GM23338 (cell line): ENCODE data around the gene RAP1GAP. TPM values are rescaled to one million over a fixed set of nuclear protein-coding genes. Genes with fewer than 3 reads are reported as not detected.

Source experiments
- ATAC-seq: fragments of 200-7000 bp; cut with Tn5 transposase; 3 replicates; pipeline ENCODE4 v1.9.1; 2020
- DNase-seq: peaks from one replicate; pipeline ENCODE4 v3.0.0-alpha.2; 2015; ENCODE audit warnings: low spot score
- H2AFZ ChIP-seq: fragments of 200-600 bp; sonication (generic); 2 replicates; pipeline ENCODE4 v1.8.0; 2016; ENCODE audit warnings: antibody characterized with exemption, mild to moderate bottlenecking, moderate library complexity
- H3F3A ChIP-seq: fragments of 200-600 bp; sonication (generic); replicated peaks from 2 replicates; pipeline ENCODE4 v1.8.0; 2017; ENCODE audit warnings: antibody characterized with exemption, mixed run types, low read depth
- H3K27ac ChIP-seq: fragments of 200-600 bp; sonication (generic); 2 replicates; pipeline ENCODE4 v1.6.1; 2016; ENCODE audit warnings: low read depth
- H3K27me3 ChIP-seq: fragments of 200-600 bp; sonication (generic); 2 replicates; pipeline ENCODE4 v1.8.0; 2016; ENCODE audit warnings: mild to moderate bottlenecking, mixed run types, moderate library complexity; ENCODE audit not compliant: insufficient read depth
- H3K36me3 ChIP-seq: fragments of 200-600 bp; sonication (generic); 2 replicates; pipeline ENCODE4 v1.8.0; 2016; ENCODE audit warnings: mild to moderate bottlenecking; ENCODE audit not compliant: insufficient read depth
- H3K4me1 ChIP-seq: fragments of 200-600 bp; sonication (generic); 2 replicates; pipeline ENCODE4 v1.8.0; 2016; ENCODE audit warnings: mild to moderate bottlenecking, moderate library complexity; ENCODE audit not compliant: insufficient read depth
- H3K4me2 ChIP-seq: fragments of 200-600 bp; sonication (generic); 2 replicates; pipeline ENCODE4 v1.7.1; 2017; ENCODE audit warnings: mixed run types
- H3K4me3 ChIP-seq: fragments of 200-600 bp; sonication (generic); 2 replicates; pipeline ENCODE4 v1.6.1; 2016; ENCODE audit warnings: mixed run types
- H3K79me2 ChIP-seq: fragments of 200-600 bp; sonication (generic); replicated peaks from 2 replicates; pipeline ENCODE4 v1.8.0; 2017; ENCODE audit warnings: mild to moderate bottlenecking; ENCODE audit not compliant: insufficient read depth
- H3K9me2 ChIP-seq: fragments of 200-600 bp; sonication (generic); 2 replicates; pipeline ENCODE4 v1.8.0; 2017; ENCODE audit not compliant: insufficient read depth
- H4K20me1 ChIP-seq: fragments of 200-600 bp; sonication (generic); replicated peaks from 2 replicates; pipeline ENCODE4 v1.8.0; 2017; ENCODE audit warnings: mild to moderate bottlenecking; ENCODE audit not compliant: insufficient read depth
- H3K27ac Mint-ChIP-seq: 2 replicates; pipeline ENCODE4 v1.8.0; 2020; ENCODE audit warnings: inconsistent platforms, mild to moderate bottlenecking, moderate library complexity, mixed read lengths
- H3K27me3 Mint-ChIP-seq: 3 replicates; pipeline ENCODE4 v1.8.0; 2022; ENCODE audit warnings: low read depth, mild to moderate bottlenecking, moderate library complexity, mixed read lengths, inconsistent platforms; ENCODE audit not compliant: insufficient read depth, poor library complexity
- H3K36me3 Mint-ChIP-seq: 3 replicates; pipeline ENCODE4 v1.8.0; 2021; ENCODE audit warnings: low read depth, mild to moderate bottlenecking, inconsistent platforms, moderate library complexity, mixed read lengths
- H3K4me1 Mint-ChIP-seq: 3 replicates; pipeline ENCODE4 v1.8.0; 2020; ENCODE audit warnings: mild to moderate bottlenecking, inconsistent platforms, mixed read lengths
- H3K4me3 Mint-ChIP-seq: 3 replicates; pipeline ENCODE4 v1.8.0; 2021; ENCODE audit warnings: moderate library complexity, mild to moderate bottlenecking, inconsistent platforms, mixed read lengths
- H3K9me3 Mint-ChIP-seq: 3 replicates; pipeline ENCODE4 v1.8.0; 2020; ENCODE audit warnings: moderate library complexity, mild to moderate bottlenecking, inconsistent platforms, mixed read lengths
- CREB1 ChIP-seq: fragments of 250-450 bp; sonication (Bioruptor Pico); IDR thresholded peaks from 2 replicates; pipeline ENCODE4 v1.5.0; 2020; ENCODE audit warnings: low read depth, mild to moderate bottlenecking, moderate library complexity
- CTCF ChIP-seq, 2 experiments: fragments of 200-600 bp in 1 of 2; sonication (generic) in 1 of 2; conservative IDR thresholded peaks; 2 replicates each; pipeline versions ENCODE4 v1.5.1 to v1.6.1; 2016 to 2017; ENCODE audit warnings: antibody characterized with exemption in 2 of 2, low read depth in 2 of 2, mild to moderate bottlenecking in 2 of 2, moderate library complexity in 1 of 2
- ETS1 ChIP-seq: IDR thresholded peaks from 2 replicates; pipeline ENCODE4 v1.6.1; 2016; ENCODE audit warnings: antibody characterized with exemption
- EZH2 ChIP-seq: fragments of 200-600 bp; sonication (generic); IDR thresholded peaks from one replicate; pipeline ENCODE4 v1.8.0; 2017; ENCODE audit warnings: antibody characterized with exemption, mild to moderate bottlenecking, low read depth; ENCODE audit not compliant: unreplicated experiment
- EZH2phosphoT487 ChIP-seq: fragments of 200-600 bp; sonication (generic); IDR thresholded peaks from one replicate; pipeline ENCODE4 v1.8.1; 2018; ENCODE audit warnings: antibody characterized with exemption; ENCODE audit not compliant: unreplicated experiment
- JUNB ChIP-seq: IDR thresholded peaks from one replicate; pipeline ENCODE4 v1.6.1; 2016; ENCODE audit warnings: antibody characterized with exemption; ENCODE audit not compliant: unreplicated experiment
- NANOG ChIP-seq: IDR thresholded peaks from 2 replicates; pipeline ENCODE4 v1.6.1; 2016; ENCODE audit warnings: antibody characterized with exemption, borderline replicate concordance
- POLR2AphosphoS5 ChIP-seq: IDR thresholded peaks from 2 replicates; pipeline ENCODE4 v1.6.1; 2016; ENCODE audit warnings: antibody characterized with exemption, low read depth
- REST ChIP-seq: IDR thresholded peaks from one replicate; pipeline ENCODE4 v1.6.1; 2018; ENCODE audit warnings: antibody characterized with exemption; ENCODE audit not compliant: unreplicated experiment
- STAT1 ChIP-seq: IDR thresholded peaks from one replicate; pipeline ENCODE4 v1.6.1; 2016; ENCODE audit warnings: antibody characterized with exemption; ENCODE audit not compliant: unreplicated experiment
- ZNF114 ChIP-seq: fragments of 250-450 bp; sonication (Bioruptor Pico); IDR thresholded peaks from 2 replicates; pipeline ENCODE4 v1.5.0; 2020; ENCODE audit warnings: mild to moderate bottlenecking, moderate library complexity
- ZNF331 ChIP-seq: fragments of 250-450 bp; sonication (Bioruptor Pico); IDR thresholded peaks from 2 replicates; pipeline ENCODE4 v1.5.0; 2020; ENCODE audit warnings: low read depth, mild to moderate bottlenecking, moderate library complexity
- polyA plus RNA-seq: library from polyadenylated mRNA; unstranded; fragments of >200 nt; fragmentation: Nextera tagmentation; extraction: Ambion mirVana; gene quantifications from 2 replicates; pipeline ENCODE4 v1.2.1, GENCODE V29; 2016
- total RNA-seq: library from RNA; depleted of rRNA; stranded (reverse); fragments of >200 nt; shearing (Covaris generic); gene quantifications from 2 replicates; pipeline ENCODE4 v1.2.3, GENCODE V29; 2014
- TF ChIP-seq, protein P1 (sequence below): fragments of 250-450 bp; sonication (Bioruptor Pico); IDR thresholded peaks from 2 replicates; pipeline ENCODE4 v1.5.0; 2020; ENCODE audit warnings: mild to moderate bottlenecking, moderate library complexity

RAP1GAP gene
- total and polyA plus RNA-seq, 2 experiments from 2014 or later, result 4.3 to 6.6 TPM

GRCh38 chr1:21638531-21639341, 30.4 kb downstream of the RAP1GAP start:
- 0 out of 2 replicates have a peak, but pooled peaks cover 3% of the 10 kb centered on the region for H3K4me1 ChIP-seq
- H3K9me2 ChIP-seq, result no peaks in the 10 kb centered on the region
- H3K79me2 ChIP-seq, result no peaks in the 10 kb centered on the region
- H3F3A ChIP-seq, result peaks cover 2% of the 10 kb centered on the region; the same call in 1 of the 2 replicates
- no peaks in the 10 kb centered on the region for H3K27me3 ChIP-seq
- no peaks in the 10 kb centered on the region; the same call in 1 of the 2 replicates for H4K20me1 ChIP-seq
- Mint-ChIP-seq H3K9me3 (no peaks in the 10 kb centered on the region), H3K27me3 (peaks cover 2% of the 10 kb centered on the region), H3K27ac (peak overlapping the region; percentile 83), H3K4me1 (peaks cover 16% of the 10 kb centered on the region), H3K36me3 (no peaks in the 10 kb centered on the region), H3K4me3 (no peak overlapping the region)
- H3K36me3 ChIP-seq, result no peaks in the 10 kb centered on the region
- no peak for DNase-seq
- no peak overlapping the region for H3K27ac ChIP-seq
- no peak overlapping the region for H3K4me2 ChIP-seq
- no peak overlapping the region for H3K4me3 ChIP-seq
- no peak overlapping the region for H2AFZ ChIP-seq
- TF ChIP-seq CTCF (conservative IDR thresholded peaks at IDR 0.05; ENCODE audit: low read depth in 2 of 2) (no peak), REST (no peak), ETS1 (no peak), NANOG (no peak), ZNF331 (CRISPR knock-in tag) (no peak), ZNF114 (CRISPR knock-in tag) (no peak), EZH2phosphoT487 (no peak), STAT1 (no peak), JUNB (no peak), POLR2AphosphoS5 (no peak), EZH2 (no peak), CREB1 (no peak)
- TF ChIP-seq, protein P1, sequence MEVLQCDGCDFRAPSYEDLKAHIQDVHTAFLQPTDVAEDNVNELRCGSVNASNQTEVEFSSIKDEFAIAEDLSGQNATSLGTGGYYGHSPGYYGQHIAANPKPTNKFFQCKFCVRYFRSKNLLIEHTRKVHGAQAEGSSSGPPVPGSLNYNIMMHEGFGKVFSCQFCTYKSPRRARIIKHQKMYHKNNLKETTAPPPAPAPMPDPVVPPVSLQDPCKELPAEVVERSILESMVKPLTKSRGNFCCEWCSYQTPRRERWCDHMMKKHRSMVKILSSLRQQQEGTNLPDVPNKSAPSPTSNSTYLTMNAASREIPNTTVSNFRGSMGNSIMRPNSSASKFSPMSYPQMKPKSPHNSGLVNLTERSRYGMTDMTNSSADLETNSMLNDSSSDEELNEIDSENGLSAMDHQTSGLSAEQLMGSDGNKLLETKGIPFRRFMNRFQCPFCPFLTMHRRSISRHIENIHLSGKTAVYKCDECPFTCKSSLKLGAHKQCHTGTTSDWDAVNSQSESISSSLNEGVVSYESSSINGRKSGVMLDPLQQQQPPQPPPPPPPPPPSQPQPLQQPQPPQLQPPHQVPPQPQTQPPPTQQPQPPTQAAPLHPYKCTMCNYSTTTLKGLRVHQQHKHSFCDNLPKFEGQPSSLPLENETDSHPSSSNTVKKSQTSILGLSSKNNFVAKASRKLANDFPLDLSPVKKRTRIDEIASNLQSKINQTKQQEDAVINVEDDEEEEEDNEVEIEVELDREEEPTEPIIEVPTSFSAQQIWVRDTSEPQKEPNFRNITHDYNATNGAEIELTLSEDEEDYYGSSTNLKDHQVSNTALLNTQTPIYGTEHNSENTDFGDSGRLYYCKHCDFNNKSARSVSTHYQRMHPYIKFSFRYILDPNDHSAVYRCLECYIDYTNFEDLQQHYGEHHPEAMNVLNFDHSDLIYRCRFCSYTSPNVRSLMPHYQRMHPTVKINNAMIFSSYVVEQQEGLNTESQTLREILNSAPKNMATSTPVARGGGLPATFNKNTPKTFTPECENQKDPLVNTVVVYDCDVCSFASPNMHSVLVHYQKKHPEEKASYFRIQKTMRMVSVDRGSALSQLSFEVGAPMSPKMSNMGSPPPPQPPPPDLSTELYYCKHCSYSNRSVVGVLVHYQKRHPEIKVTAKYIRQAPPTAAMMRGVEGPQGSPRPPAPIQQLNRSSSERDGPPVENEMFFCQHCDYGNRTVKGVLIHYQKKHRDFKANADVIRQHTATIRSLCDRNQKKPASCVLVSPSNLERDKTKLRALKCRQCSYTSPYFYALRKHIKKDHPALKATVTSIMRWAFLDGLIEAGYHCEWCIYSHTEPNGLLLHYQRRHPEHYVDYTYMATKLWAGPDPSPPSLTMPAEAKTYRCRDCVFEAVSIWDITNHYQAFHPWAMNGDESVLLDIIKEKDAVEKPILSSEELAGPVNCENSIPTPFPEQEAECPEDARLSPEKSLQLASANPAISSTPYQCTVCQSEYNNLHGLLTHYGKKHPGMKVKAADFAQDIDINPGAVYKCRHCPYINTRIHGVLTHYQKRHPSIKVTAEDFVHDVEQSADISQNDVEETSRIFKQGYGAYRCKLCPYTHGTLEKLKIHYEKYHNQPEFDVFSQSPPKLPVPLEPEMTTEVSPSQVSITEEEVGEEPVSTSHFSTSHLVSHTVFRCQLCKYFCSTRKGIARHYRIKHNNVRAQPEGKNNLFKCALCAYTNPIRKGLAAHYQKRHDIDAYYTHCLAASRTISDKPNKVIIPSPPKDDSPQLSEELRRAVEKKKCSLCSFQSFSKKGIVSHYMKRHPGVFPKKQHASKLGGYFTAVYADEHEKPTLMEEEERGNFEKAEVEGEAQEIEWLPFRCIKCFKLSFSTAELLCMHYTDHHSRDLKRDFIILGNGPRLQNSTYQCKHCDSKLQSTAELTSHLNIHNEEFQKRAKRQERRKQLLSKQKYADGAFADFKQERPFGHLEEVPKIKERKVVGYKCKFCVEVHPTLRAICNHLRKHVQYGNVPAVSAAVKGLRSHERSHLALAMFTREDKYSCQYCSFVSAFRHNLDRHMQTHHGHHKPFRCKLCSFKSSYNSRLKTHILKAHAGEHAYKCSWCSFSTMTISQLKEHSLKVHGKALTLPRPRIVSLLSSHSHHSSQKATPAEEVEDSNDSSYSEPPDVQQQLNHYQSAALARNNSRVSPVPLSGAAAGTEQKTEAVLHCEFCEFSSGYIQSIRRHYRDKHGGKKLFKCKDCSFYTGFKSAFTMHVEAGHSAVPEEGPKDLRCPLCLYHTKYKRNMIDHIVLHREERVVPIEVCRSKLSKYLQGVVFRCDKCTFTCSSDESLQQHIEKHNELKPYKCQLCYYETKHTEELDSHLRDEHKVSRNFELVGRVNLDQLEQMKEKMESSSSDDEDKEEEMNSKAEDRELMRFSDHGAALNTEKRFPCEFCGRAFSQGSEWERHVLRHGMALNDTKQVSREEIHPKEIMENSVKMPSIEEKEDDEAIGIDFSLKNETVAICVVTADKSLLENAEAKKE (CRISPR knock-in tag), result no peak
- no peak; the same call in 2 of the 3 replicates for ATAC-seq
